ENCODE measurements around the gene ZSWIM1.

The ZSWIM1 gene

GRCh38 chr20:45933266-45934045 is 52.4 kb downstream of the ZSWIM1 start:
- peak; percentile 61 for DNase-seq

DNA sequence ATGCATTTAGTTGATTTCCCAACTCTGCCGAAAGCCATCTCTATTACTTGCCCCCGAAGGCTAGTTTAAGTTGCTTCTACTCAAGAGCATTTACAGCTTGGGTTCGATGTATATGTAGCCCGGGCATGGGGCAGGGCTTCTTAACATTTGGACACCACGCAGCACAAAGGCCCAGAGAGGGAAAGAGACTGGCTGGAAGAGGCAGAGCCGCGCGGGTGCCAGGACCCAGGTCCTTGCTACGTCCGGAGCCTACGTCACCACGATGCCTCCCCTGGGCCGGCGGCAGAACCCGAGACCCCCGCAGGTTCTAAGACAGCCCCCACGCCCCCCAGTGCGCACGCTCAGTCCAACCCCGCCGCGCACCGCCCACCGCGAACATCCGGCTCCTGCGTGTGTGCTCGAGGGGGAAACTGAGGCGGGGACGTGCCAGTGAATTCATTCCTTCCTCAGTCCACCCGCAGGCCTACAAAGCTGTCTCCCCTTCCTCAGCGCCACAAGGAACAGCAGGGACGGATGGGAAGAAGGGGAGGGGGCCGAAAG is 53.1 kb downstream of the ZSWIM1 start:
- no peak for DNase-seq

Measured in NCI-H1436 treated with DMSO at 0.1 percent for 48 hours (cell line).